Fibroblast of skin of scalp (primary cell): ENCODE data around the gene COX14.

Source experiments
- DNase-seq: peaks from one replicate; pipeline ENCODE4 v3.0.0-alpha.2; 2013

The COX14 gene

GRCh38 chr12:50084775-50085614 is 27.0 kb upstream of the COX14 start, which contains the start of gene SMARCD1:
TSS of gene SMARCD1 (plus strand) at chr12:50085342. CDS start at chr12:50085370, 28 bp downstream.
- DNase-seq: peak; percentile 95

- DNase-seq: no peak
These were observed 26.4 kb upstream of the COX14 start for GRCh38 chr12:50085615-50086072.

GRCh38 chr12:50086148-50086547 is 25.9 kb upstream of the COX14 start:
- DNase-seq: no peak

- DNase-seq: no peak
These were observed 24.9 kb upstream of the COX14 start for GRCh38 chr12:50087151-50087550.

GRCh38 chr12:50087995-50088394 is 24.0 kb upstream of the COX14 start:
- DNase-seq: peak; percentile 61

GRCh38 chr12:50088577-50089335 is 23.3 kb upstream of the COX14 start:
- peak; percentile 40 for DNase-seq

- no peak for DNase-seq
These were observed 22.3 kb upstream of the COX14 start for GRCh38 chr12:50089730-50090129.

- no peak for DNase-seq
These were observed 21.6 kb upstream of the COX14 start for GRCh38 chr12:50090391-50090790.

GRCh38 chr12:50097952-50098351 is 14.1 kb upstream of the COX14 start:
- DNase-seq: no peak

GRCh38 chr12:50099302-50100008 is 12.6 kb upstream of the COX14 start:
- DNase-seq: peak; percentile 41

GRCh38 chr12:50100561-50100960 is 11.5 kb upstream of the COX14 start:
- no peak for DNase-seq

- DNase-seq: peak; percentile 63
These were observed 10.4 kb upstream of the COX14 start for GRCh38 chr12:50101663-50102062.

GRCh38 chr12:50102131-50102531 is 9.9 kb upstream of the COX14 start:
- DNase-seq: no peak

GRCh38 chr12:50102646-50103309 is 9.3 kb upstream of the COX14 start:
- no peak for DNase-seq

- no peak for DNase-seq
These were observed 8.7 kb upstream of the COX14 start for GRCh38 chr12:50103351-50103750.

- DNase-seq: peak; percentile 19
These were observed 8.2 kb upstream of the COX14 start, which contains the start of gene GPD1 for GRCh38 chr12:50103767-50104321. TSS of gene GPD1 (plus strand) at chr12:50104008. CDS start at chr12:50104051, 43 bp downstream.

GRCh38 chr12:50104417-50105366 is 7.3 kb upstream of the COX14 start:
- no peak for DNase-seq

- no peak for DNase-seq
These were observed 6.1 kb upstream of the COX14 start for GRCh38 chr12:50105913-50106450.

GRCh38 chr12:50106907-50107306 is 5.1 kb upstream of the COX14 start:
- DNase-seq: no peak
